ENCODE results near the gene N4BP2L2. TPM values are rescaled to one million over a fixed set of nuclear protein-coding genes. Genes with fewer than 3 reads are reported as not detected.

N4BP2L2 gene
- total and polyA plus RNA-seq, 4 donors, result 14.9 to 116 (median 76.7) TPM

DNA sequence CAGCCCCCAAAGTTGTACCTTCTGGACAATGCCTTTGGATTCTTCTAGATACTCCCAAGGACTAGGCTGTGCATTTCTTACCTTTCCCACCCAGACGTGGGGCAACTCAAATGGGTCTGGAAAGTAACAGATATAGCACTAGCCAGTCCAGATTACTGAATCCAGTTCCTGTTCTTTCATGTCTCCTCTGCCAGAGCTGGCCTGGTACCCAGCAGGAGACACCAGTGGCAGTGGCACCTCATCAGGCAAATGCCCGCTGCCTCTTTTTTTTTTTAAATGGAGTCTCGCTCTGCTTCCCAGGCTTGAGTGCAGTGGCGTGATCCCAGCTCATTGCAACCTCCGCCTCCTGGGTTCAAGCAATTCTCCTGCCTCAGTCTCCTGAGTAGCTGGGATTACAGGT lies 43.2 kb downstream of the N4BP2L2 start:
- no peak for TF ChIP-seq REST (IDR thresholded peaks at IDR 0.05)
- no peak for TF ChIP-seq SP1 (IDR thresholded peaks at IDR 0.05)
- TF ChIP-seq, protein P1, sequence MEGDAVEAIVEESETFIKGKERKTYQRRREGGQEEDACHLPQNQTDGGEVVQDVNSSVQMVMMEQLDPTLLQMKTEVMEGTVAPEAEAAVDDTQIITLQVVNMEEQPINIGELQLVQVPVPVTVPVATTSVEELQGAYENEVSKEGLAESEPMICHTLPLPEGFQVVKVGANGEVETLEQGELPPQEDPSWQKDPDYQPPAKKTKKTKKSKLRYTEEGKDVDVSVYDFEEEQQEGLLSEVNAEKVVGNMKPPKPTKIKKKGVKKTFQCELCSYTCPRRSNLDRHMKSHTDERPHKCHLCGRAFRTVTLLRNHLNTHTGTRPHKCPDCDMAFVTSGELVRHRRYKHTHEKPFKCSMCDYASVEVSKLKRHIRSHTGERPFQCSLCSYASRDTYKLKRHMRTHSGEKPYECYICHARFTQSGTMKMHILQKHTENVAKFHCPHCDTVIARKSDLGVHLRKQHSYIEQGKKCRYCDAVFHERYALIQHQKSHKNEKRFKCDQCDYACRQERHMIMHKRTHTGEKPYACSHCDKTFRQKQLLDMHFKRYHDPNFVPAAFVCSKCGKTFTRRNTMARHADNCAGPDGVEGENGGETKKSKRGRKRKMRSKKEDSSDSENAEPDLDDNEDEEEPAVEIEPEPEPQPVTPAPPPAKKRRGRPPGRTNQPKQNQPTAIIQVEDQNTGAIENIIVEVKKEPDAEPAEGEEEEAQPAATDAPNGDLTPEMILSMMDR (IDR thresholded peaks at IDR 0.05; ENCODE audit: low read depth, low read length, missing input control), result no peak
- TF ChIP-seq JUND (IDR thresholded peaks at IDR 0.05), result no peak
- no peak for TF ChIP-seq FOXA1 (IDR thresholded peaks at IDR 0.05)
- TF ChIP-seq NR2F2 (IDR thresholded peaks at IDR 0.05), result no peak
- TF ChIP-seq ZBTB33 (IDR thresholded peaks at IDR 0.05), result no peak
- TF ChIP-seq YY1 (IDR thresholded peaks at IDR 0.05), result no peak
- TF ChIP-seq, protein P2, sequence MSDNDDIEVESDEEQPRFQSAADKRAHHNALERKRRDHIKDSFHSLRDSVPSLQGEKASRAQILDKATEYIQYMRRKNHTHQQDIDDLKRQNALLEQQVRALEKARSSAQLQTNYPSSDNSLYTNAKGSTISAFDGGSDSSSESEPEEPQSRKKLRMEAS (IDR thresholded peaks at IDR 0.05), result no peak
- Histone ChIP-seq H3K4me1 (ENCODE audit: control insufficient read depth in 4 of 4, insufficient read depth in 4 of 4, low read length in 3 of 4) (no peaks in the 10 kb centered on the region), H3K4me3 (ENCODE audit: low read depth in 1 of 3, low read length in 3 of 3) (no peak overlapping the region)

GRCh38 chr13:32491028-32491427 lies 47.6 kb downstream of the N4BP2L2 start:
- H3K4me1 ChIP-seq (ENCODE audit: control insufficient read depth in 4 of 4, insufficient read depth in 4 of 4, low read length in 3 of 4), result no peaks in the 10 kb centered on the region
- 95% methylated on average over 1 of the region's 1 CpG for WGBS
- H3K27ac ChIP-seq (ENCODE audit: low read depth in 1 of 2, low read length in 2 of 2), result no peak overlapping the region
- no peaks in the 10 kb centered on the region for H3K27me3 ChIP-seq (ENCODE audit: control insufficient read depth in 4 of 4, insufficient read depth in 4 of 4, low read length in 3 of 4)
- no peak for TF ChIP-seq RXRA (IDR thresholded peaks at IDR 0.05)
- no peak for TF ChIP-seq TAF1 (conservative IDR thresholded peaks at IDR 0.05)
- TF ChIP-seq, protein P2 (IDR thresholded peaks at IDR 0.05), result no peak
- no peak for TF ChIP-seq ATF3 (IDR thresholded peaks at IDR 0.05)
- no peak for TF ChIP-seq REST (IDR thresholded peaks at IDR 0.05)
- no peak for TF ChIP-seq RAD21 (IDR thresholded peaks at IDR 0.05)
- no peak for TF ChIP-seq SP1 (IDR thresholded peaks at IDR 0.05)
- TF ChIP-seq ZBTB33 (IDR thresholded peaks at IDR 0.05), result no peak
- TF ChIP-seq HNF4A (conservative IDR thresholded peaks at IDR 0.05), result no peak
- TF ChIP-seq EGR1 (IDR thresholded peaks at IDR 0.05; ENCODE audit: low read depth in 2 of 2), result no peak
- no peak for TF ChIP-seq GABPA (IDR thresholded peaks at IDR 0.05 in 1 of 2, conservative IDR thresholded peaks at IDR 0.05 in 1 of 2)
- TF ChIP-seq HNF4G (IDR thresholded peaks at IDR 0.05), result no peak
- no peak for TF ChIP-seq JUND (IDR thresholded peaks at IDR 0.05)
- DNase-seq (ENCODE audit: low spot score), result no peak
- no peak overlapping the region for H3K9ac ChIP-seq (ENCODE audit: low read depth in 1 of 2, low read length in 2 of 2)
- no peak overlapping the region for H3K4me3 ChIP-seq (ENCODE audit: low read depth in 1 of 3, low read length in 3 of 3)
- H3K36me3 ChIP-seq (ENCODE audit: control insufficient read depth in 4 of 4, insufficient read depth in 3 of 4, low read depth in 1 of 4, low read length in 3 of 4), result no peaks in the 10 kb centered on the region
- no peaks in the 10 kb centered on the region for H3K9me3 ChIP-seq (ENCODE audit: control insufficient read depth in 4 of 4, low read length in 3 of 4)

More for the DNA sequence above, 43.2 kb downstream of the N4BP2L2 start:
- no peak for DNase-seq (ENCODE audit: low spot score)
- Histone ChIP-seq H3K27me3 (ENCODE audit: control insufficient read depth in 4 of 4, insufficient read depth in 4 of 4, low read length in 3 of 4) (no peaks in the 10 kb centered on the region), H3K9me3 (ENCODE audit: control insufficient read depth in 4 of 4, low read length in 3 of 4) (no peaks in the 10 kb centered on the region), H3K27ac (ENCODE audit: low read depth in 1 of 2, low read length in 2 of 2) (no peak overlapping the region), H3K9ac (ENCODE audit: low read depth in 1 of 2, low read length in 2 of 2) (no peak overlapping the region), H3K36me3 (ENCODE audit: control insufficient read depth in 4 of 4, insufficient read depth in 3 of 4, low read depth in 1 of 4, low read length in 3 of 4) (no peaks in the 10 kb centered on the region)
- WGBS, result 94% methylated on average over 5 of the region's 5 CpGs

Measured in liver (tissue), 9 donors.